Esophagus squamous epithelium (tissue), 5 donors: ENCODE measurements around the gene TPCN2. TPM values are rescaled to one million over a fixed set of nuclear protein-coding genes. Genes with fewer than 3 reads are reported as not detected.

Source experiments
- DNase-seq: peaks from one replicate; lab custom pipeline; 2025; lab: John Stamatoyannopoulos, UW
- H3K27ac ChIP-seq, 4 donors: fragments of 200-600 bp; sonication (generic); one replicate each; pipeline ENCODE4 v1.5.1; 2016 to 2019; ENCODE audit warnings: mild to moderate bottlenecking in 1 of 4
- H3K27me3 ChIP-seq, 4 donors: fragments of 200-600 bp; sonication (generic); 1 replicate in 3 of 4; 2 replicates in 1 of 4; pipeline versions ENCODE4 v1.5.1 to v1.6.0; 2017 to 2021; ENCODE audit warnings: antibody characterized with exemption in 1 of 4
- H3K36me3 ChIP-seq, 3 donors: fragments of 200-600 bp; sonication (generic); one replicate each; pipeline ENCODE4 v1.5.1; 2016 to 2019
- H3K4me1 ChIP-seq, 3 donors: fragments of 200-600 bp; sonication (generic); one replicate each; pipeline ENCODE4 v1.5.1; 2017 to 2019
- H3K4me3 ChIP-seq, 4 donors: fragments of 200-600 bp; sonication (generic); 1 replicate in 3 of 4; 2 replicates in 1 of 4; pipeline ENCODE4 v1.5.1; 2016 to 2019; ENCODE audit warnings: mild to moderate bottlenecking in 2 of 4, moderate library complexity in 1 of 4
- H3K9me3 ChIP-seq, 3 donors: fragments of 200-600 bp; sonication (generic); one replicate each; pipeline ENCODE4 v1.5.1; 2016 to 2019
- POLR2A ChIP-seq, 4 donors: fragments of 450-650 bp; IDR thresholded peaks; one replicate each; pipeline ENCODE4 v1.6.1; 2017; ENCODE audit warnings: antibody characterized with exemption in 4 of 4, mild to moderate bottlenecking in 4 of 4, moderate library complexity in 3 of 4
- WGBS, 2 donors: methylation state at CpG; one replicate each; pipeline ENCODE4 v1.1.5; 2018; 5-methylcytosine and 5-hydroxymethylcytosine counted together
- intact Hi-C: fragments of 100-400 bp; cut with DNase I; formaldehyde crosslinking; loops from one replicate; pipeline ENCODE4 v1.15.0; 2022
- total RNA-seq, 4 donors: library from RNA; depleted of rRNA; stranded (reverse); fragments of >200 nt; gene quantifications; one replicate each; pipeline ENCODE4 v1.1.0, GENCODE V29; 2016
- TF ChIP-seq, protein P1 (sequence below), 6 experiments: fragments of 450-650 bp in 4 of 6; fragments of 200-600 bp in 2 of 6; sonication (generic) in 2 of 6; IDR thresholded peaks; one replicate each; pipeline ENCODE4 v1.5.1; 2016 to 2019; ENCODE audit warnings: antibody characterized with exemption in 6 of 6, mild to moderate bottlenecking in 4 of 6, moderate library complexity in 4 of 6
- donor health status: DM: yes; HTN: yes; CAD: no.

The TPCN2 gene
- total RNA-seq, 4 donors from 2014 or later, result 7.9 to 12.0 (median 9.1) TPM

DNA sequence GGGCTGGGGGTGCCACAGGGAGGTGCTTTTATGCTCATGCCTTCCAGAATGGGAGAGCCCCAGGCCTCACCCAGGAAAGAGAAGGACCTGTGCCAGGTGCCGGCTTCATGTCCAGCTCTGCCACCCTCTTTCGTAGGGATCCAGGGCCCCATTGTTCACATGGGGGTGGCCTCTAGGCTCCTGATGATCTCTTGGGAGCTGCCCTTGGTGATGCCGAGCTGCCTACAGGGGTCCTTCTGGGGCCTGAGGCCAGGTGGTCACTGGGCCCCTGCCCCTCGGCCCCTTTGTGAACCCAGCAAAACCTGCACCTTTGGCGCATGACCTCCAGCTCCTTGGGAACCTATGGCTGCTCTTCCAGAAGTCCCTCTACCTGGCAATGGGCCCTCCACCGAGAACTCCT, 65.6 kb downstream of the TPCN2 start:
- intact Hi-C loops, result no loop called here
- 70 to 74% methylated on average over 2 to 4 of the region's 6 CpGs for WGBS, 2 donors
- TF ChIP-seq POLR2A (IDR thresholded peaks at IDR 0.05), result no peak
- TF ChIP-seq, protein P1, sequence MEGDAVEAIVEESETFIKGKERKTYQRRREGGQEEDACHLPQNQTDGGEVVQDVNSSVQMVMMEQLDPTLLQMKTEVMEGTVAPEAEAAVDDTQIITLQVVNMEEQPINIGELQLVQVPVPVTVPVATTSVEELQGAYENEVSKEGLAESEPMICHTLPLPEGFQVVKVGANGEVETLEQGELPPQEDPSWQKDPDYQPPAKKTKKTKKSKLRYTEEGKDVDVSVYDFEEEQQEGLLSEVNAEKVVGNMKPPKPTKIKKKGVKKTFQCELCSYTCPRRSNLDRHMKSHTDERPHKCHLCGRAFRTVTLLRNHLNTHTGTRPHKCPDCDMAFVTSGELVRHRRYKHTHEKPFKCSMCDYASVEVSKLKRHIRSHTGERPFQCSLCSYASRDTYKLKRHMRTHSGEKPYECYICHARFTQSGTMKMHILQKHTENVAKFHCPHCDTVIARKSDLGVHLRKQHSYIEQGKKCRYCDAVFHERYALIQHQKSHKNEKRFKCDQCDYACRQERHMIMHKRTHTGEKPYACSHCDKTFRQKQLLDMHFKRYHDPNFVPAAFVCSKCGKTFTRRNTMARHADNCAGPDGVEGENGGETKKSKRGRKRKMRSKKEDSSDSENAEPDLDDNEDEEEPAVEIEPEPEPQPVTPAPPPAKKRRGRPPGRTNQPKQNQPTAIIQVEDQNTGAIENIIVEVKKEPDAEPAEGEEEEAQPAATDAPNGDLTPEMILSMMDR (IDR thresholded peaks at IDR 0.05), result no peak
- Histone ChIP-seq H3K27ac (no peak overlapping the region), H3K36me3 (no peaks in the 10 kb centered on the region), H3K27me3 (no peaks in the 10 kb centered on the region), H3K9me3 (peaks cover 0 to 3% (median 0%) of the 10 kb centered on the region in 3 donors), H3K4me1 (peaks cover 0 to 14% (median 7%) of the 10 kb centered on the region in 3 donors), H3K4me3 (no peak overlapping the region)
- no peak for DNase-seq

DNA sequence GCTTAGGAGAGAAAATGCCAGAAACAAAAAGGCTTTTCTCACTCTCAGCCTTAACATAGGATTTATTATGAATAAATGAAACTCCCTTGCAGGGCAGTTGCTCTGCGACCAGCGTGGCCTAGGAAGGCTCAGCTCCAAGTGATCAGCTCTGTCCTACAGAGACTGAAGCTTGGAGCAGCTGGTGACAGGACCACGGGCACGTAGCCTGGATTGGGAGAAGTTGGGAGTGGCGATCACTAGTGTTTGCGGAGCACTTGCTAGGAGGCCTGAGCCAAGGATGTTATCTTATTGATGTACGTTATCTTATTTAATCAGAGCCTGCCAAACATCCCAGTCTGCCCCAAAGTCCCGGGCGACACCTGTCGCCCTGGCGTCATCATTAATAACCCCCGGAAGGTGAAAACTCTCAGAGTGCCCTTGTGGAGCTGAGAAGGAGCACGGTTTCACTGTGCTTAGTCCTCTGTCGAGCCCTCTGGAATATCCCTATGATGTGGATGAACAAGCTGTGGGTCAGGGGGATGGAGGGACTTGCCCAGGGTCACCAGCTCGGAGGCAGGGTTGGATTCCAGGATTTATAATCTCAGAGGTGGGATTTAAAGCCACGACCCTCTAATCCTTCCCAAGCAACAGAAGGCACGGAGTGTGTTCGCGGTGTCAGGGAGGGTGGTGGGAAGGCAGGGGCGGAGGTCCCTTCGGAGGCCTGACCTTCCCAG, 66.2 kb downstream of the TPCN2 start:
- Histone ChIP-seq H3K36me3 (no peaks in the 10 kb centered on the region), H3K27ac (no peak overlapping the region), H3K27me3 (no peaks in the 10 kb centered on the region), H3K9me3 (peaks cover 0 to 7% (median 0%) of the 10 kb centered on the region in 3 donors), H3K4me3 (no peak overlapping the region), H3K4me1 (peaks cover 0 to 14% (median 7%) of the 10 kb centered on the region in 3 donors)
- 68 to 79% methylated on average over 14 to 15 of the region's 21 CpGs for WGBS, 2 donors
- TF ChIP-seq, protein P1 (IDR thresholded peaks at IDR 0.05), result no peak
- no peak for TF ChIP-seq POLR2A (IDR thresholded peaks at IDR 0.05)
- no peak for DNase-seq
- intact Hi-C loops, result no loop called here

DNA sequence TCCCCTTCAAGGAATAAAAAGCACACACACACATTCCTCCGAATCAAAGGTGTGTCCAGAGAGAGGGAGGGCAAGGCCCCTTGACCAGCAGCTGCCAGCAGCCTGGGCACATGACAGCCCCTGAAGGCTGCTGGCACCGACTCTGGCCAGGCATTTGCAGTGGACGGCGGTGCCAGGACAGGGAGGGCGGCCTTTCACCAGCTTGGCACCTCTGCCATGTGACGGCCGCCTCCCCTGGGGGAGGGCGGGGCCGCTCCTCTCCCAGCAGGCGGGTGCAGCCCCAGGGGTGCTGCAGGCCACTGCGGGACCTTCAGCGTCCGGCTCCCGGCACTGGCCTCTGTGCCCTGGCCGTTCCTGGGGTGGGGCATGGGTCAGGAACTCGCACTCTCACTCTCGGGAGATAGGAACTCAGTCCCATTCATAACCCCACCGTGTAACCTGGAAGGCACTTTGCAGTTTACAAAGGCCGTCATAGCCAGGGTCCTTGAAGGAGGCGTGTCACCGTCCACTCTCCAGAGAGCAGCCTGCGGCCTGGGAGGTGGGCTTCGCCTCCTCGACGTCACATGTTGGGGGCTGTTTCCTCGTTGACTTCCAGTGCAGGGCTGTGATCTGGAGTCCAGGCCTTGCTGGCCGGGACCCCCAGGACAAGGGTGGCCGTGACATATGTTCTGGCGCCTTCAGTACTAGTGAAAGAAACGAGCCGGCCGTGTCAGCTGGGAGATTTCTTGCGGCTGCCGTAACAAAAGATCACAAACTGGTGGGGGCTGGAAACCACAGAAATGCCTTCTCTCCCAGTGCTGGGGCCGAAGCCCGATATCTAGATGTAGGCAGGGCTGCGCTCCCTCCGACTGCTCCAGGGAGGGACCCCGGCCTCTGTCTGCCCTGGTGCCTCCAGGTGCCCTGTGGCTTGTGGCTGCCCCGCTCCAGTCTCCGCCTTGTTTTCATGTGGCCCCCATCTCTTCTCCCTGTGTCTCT, 67.1 kb downstream of the TPCN2 start:
- intact Hi-C loops, result no loop called here
- no peaks in the 10 kb centered on the region for H3K36me3 ChIP-seq
- no peak overlapping the region for H3K4me3 ChIP-seq
- no peak overlapping the region for H3K27ac ChIP-seq
- DNase-seq, result no peak
- TF ChIP-seq, protein P1 (IDR thresholded peaks at IDR 0.05), result no peak
- no peak for TF ChIP-seq POLR2A (IDR thresholded peaks at IDR 0.05)
- H3K4me1 ChIP-seq, result peaks cover 0 to 16% (median 7%) of the 10 kb centered on the region in 3 donors
- no peaks in the 10 kb centered on the region for H3K27me3 ChIP-seq
- WGBS, 2 donors, result 55 to 85% methylated on average over 5 to 13 of the region's 41 CpGs
- peaks cover 0 to 7% (median 0%) of the 10 kb centered on the region in 3 donors for H3K9me3 ChIP-seq

DNA sequence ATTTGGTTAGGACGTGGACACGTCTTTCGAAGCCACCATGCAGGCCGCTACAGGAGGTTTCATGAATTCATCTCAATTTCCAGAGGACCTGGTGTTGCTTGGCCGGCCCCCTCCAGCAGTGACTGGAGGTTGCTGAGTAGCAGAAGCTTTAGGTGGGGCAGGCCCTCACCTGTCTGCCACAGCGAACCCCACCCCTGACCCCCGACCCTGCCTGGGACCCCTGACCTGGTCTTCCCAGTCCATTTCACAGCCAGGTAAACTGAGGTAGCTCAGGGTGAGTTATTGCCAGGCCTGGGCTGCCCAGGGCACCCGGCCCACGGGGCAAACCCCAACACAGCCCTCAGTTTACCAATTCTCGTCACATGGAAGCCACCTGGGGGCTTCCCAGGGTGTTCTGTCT, 67.9 kb downstream of the TPCN2 start:
- H3K4me1 ChIP-seq, result peaks cover 3 to 24% (median 7%) of the 10 kb centered on the region in 3 donors
- intact Hi-C loops, result no loop called here
- 94% methylated on average over 3 of the region's 10 CpGs; no CpG with 5 or more reads in 1 of the 2 donors for WGBS, 2 donors
- H3K9me3 ChIP-seq, result peaks cover 0 to 7% (median 0%) of the 10 kb centered on the region in 3 donors
- DNase-seq, result no peak
- no peak overlapping the region for H3K27ac ChIP-seq
- no peak overlapping the region for H3K4me3 ChIP-seq
- TF ChIP-seq POLR2A (IDR thresholded peaks at IDR 0.05), result no peak
- TF ChIP-seq, protein P1 (IDR thresholded peaks at IDR 0.05), result no peak
- H3K27me3 ChIP-seq, result no peaks in the 10 kb centered on the region
- H3K36me3 ChIP-seq, result no peaks in the 10 kb centered on the region
